SKM-1 treated with dmso at 0.1 percent for 144 hours (cell line): ENCODE data around the gene TGOLN2.
"Not testable (repeated sequence)": the region's sequence is repeated elsewhere in the genome, so short reads cannot be mapped to it uniquely, and the experiment has no call there.

ENCODE experiments used
- DNase-seq: peaks from one replicate; lab custom pipeline; 2025; ENCODE audit not compliant: unreplicated experiment; lab: John Stamatoyannopoulos, UW

The TGOLN2 gene

DNA sequence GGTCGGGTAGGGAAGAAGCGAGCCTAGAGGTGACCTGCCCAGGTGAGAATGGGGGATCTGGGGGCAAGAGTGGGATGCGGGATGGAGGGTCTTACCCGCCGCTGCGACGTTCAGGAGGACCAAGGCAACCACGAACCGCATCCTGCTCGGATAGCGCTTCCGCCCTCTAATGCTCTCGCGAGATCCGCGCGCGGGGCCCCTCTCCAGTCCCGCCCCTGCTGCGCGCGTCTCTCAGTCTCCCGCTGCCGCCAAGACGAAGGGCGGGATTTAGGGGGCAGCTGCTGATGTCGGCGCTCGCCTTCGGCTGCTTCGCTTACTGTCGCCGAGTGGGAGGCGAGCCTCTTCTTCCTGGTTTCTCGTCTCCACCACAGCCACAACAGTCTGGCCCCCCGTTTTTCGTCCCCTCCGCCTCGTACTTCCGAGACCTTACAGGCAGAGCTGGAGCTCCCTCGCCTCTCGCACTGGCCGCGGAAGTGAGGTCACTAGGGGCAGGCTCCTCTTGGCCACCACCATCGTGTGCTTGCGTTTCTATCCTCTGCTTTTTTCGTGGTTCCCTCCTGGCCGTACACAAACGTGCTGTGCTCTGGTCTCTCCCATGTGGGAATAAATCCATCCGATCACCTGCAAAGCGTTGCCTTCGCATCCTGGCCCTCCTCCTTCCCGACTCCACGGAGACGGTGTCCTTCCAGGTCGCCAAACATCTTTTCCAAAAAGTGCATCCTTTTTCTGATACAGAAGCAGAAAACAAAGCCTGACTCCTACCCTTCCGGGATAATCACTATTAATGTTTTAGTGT, at the start of gene TGOLN2:
TSS of gene TGOLN2 (minus strand) at position 168 of the 796 bp plus-strand sequence. CDS start at position 141, 27 bp downstream.
- peak; percentile 98 for DNase-seq

DNA sequence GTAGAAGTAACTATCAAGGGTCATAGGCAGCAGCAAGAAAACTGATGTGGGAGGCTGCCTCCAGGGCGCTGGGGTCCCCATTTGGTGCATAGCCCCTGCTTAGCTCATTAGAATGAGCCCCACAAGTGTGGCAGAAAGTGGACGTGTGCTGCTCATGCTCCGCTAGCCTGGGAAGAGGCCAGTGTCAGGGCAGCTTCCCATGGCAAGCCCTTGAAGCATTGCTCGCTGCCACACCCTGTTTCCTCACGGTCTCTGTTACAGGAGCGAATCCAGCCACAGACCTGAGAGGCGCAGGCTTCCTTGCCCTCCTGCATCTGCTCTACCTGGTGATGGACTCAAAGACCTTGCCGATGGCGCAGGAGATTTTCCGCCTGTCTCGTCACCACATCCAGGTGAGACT, 49.3 kb upstream of the TGOLN2 start:
- DNase-seq: no peak

DNA sequence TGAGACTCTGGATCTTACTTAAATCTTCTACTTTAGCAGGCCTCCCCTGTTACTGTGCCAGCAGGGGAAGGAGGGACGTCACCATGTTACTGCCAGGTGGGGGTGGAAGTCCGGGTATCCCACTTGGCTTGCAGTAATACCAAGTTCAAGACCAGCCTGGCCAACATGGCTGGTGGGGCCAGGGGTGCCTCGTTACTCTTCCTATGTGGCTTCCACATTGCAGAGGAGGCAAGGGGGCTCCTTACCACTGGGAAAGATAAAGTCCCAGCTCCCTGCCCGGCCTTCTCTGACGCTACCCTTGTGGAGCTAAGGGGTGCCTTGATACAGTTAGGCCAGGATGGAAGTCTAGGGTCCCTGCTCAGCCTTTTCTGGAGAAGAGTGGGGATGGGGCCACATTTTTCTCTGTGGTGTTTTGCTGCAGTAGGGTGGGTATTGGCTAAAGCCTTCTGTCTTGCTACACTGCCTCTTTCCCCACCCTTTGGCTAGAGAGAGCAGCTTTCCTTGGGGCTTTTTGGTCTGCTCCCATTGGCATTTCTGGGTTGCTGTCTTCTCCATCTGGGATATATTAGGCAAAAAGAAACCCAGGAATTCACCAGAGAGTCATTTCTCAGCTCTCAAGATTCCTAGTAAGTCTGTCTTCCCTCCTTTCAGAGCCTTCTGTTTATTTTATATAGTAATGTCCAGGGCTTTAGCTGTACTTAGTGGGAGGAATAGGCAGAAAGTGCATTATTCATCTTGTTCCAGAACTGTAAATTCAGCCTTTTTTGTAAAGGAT, 48.7 kb upstream of the TGOLN2 start:
- no peak for DNase-seq

DNA sequence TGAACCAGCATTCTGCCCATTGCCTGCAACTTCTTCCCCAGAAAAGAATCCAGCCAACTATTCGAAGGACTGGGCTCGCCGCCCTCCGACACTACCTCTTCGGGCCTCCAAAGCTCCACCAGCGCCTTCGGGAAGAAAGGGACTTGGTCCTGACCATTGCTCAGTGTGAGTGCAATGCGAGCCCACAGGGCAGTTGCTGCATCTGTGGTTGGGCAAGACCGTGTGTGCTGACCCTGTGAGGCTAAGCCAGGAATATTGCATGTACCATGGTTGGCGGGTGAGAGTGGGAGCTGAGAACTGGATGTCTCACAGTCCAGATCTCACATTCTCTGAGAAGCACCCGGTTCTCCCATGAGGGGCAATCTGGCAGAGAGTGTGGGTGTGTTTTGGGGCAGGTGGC, 43.3 kb upstream of the TGOLN2 start:
- DNase-seq: no peak

DNA sequence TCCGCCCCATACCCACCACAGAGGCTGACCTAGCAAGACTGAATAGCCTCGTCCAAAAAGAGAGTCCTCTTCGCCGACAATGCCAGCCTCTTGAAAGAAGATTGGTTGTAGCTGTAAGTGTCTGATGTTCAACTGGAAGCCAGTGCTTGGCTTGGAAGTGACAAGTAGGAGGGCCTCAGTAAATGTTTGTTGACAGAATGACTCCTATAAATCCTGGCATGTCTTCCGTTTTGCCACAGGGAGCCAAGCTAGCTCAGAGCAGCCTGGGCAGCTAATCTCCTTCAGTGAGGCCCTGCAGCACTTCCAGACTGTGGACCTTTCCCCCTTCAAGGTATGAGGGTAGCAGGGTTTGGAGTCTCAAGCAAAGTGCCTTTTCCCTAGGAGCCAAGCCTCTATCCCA, 41.7 kb upstream of the TGOLN2 start:
- no peak for DNase-seq

DNA sequence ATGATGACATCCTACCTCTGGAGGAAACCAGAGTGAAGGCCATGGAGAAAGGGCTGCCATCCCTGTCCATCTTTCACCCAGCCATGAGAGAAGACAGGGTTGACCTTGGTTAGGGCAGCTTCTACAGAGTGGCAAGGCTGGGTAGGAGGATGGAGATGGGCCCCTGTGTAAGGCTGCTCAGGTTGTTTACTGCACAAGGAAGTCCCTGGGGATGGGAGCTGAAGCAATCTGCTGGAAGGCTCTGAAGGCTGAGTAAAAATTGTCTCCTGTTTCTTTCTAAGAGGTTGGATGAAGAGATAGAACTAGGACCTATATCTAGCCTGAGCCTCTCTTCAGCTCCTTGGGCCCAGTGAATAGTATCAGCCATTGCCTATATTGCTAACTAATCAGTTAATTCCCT, 41.1 kb upstream of the TGOLN2 start:
- no peak for DNase-seq

DNA sequence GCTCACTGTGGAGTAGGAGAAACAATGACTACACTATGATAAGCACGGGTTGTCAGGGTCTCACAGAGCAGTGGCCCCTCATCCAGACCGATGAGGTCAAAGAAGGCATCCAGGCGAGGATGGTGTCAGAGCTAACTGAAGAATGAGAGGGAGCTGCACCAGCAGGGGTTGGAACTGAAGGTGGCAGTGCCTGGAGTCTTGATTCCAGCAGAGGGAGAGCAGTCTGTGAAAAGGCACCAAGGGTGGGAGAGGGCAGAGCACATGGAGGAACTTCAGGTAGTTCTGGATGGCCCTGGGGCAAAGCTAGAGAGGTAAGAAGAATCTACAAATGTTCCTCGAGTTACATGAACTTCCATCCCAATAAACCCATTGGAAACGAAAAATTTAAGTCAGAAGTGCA, 39.4 kb upstream of the TGOLN2 start:
- DNase-seq: no peak

DNA sequence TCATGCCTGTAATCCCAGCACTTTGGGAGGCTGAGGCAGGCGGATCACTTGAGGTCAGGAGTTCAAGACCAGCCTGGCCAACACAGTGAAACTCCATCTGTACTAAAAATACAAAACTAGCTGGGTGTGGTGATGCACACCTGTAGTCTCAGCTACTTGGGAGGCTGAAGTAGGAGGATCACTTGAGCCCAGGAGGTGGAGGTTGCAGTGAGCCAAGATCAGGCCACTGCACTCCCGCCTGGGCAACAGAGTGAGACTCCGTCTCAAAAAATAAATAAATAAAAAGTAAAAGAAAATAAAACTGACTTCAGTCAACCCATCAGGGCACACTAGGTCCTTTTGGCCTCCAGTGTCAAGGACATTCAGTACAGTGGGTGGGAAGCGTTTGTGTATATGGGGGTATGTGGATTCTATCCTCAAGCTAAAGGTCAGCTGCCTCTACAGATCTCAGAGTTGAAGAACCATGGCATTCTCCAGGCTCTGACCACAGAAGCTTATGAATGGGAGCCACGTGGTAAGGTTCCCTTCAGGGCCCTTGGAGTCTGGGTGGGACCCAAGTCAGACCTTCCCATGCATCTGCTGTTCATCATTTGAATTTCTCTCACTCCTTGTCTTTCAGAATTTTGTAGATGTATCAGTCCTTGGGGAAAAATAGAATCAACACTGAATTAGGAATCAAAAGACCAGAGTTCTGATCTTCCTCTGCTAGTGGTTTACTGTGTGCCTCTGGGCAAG, 35.0 kb upstream of the TGOLN2 start:
- DNase-seq: not testable (repeated sequence)

DNA sequence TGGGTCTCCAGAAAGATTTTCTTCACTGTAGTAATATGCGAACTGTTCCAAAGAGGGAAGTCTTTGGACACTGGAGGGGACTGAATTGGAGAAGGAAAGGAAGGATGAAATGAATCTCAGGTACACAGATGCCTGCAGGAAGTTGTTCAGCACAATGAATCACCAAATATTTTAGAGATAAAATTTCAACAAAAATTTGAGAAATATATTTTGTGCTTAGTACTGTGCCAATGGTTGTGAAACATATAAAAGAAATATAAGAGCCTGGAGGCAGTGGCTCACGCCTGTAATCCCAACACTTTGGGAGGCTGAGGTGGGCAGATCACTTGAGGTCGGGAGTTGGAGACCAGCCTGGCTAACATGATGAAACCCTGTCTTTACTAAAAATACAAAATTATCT, 29.9 kb upstream of the TGOLN2 start:
- no peak for DNase-seq

DNA sequence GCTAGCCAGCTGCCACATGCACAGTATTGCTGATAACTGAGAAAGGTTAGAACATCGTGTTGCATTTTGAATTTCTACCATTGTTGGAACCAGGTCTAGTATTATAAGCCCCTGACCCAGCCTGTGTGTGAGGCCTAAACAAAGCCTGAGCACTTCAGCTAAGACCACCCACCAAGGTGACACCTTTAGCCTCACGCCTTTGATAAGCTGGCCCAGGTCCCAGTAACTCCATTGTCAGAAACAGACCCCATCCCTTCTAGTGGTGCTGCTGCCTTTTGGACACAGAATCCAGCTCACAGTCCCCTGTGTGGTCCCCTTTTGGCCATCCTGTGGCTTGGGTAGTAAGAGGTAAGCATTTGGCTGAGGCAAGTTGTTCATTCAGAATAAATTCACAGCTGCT, 28.4 kb upstream of the TGOLN2 start:
- no peak for DNase-seq

DNA sequence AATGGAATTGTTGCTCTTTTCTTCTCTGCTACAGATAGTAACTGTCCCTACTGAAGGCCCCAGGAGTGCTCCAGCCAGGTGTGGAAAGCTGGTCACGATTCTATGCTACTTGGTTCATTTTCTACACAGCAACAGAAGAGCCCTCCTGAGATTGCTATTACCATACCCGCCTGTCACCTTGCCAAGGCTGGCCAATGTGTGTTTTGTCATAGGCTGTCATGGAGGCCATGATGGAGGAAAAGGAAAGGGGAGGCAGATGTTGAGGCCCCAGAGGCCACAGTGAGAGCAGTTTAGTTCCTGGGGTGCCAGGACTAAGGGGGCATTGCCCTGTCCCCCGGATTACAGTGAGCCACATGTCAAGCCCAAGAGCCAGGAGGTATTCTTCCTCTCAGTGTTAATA, 27.7 kb upstream of the TGOLN2 start:
- DNase-seq: no peak

DNA sequence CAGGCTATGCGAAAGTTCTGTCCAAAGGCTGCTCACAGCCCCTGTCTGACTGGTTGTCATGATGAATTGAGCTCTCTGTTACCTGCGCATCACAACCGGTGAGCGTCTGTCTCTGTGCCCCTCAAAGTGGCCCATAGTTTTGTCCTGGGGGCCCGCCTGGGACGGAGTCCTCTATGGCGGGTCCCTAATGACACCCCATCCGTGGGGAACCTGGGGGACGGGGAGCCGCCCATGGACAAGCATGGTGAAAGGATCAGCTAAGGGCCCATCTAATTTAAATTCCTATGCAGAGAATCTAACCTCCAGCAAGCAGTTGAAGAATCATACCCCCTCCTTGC, 27.3 kb upstream of the TGOLN2 start:
- DNase-seq: no peak

DNA sequence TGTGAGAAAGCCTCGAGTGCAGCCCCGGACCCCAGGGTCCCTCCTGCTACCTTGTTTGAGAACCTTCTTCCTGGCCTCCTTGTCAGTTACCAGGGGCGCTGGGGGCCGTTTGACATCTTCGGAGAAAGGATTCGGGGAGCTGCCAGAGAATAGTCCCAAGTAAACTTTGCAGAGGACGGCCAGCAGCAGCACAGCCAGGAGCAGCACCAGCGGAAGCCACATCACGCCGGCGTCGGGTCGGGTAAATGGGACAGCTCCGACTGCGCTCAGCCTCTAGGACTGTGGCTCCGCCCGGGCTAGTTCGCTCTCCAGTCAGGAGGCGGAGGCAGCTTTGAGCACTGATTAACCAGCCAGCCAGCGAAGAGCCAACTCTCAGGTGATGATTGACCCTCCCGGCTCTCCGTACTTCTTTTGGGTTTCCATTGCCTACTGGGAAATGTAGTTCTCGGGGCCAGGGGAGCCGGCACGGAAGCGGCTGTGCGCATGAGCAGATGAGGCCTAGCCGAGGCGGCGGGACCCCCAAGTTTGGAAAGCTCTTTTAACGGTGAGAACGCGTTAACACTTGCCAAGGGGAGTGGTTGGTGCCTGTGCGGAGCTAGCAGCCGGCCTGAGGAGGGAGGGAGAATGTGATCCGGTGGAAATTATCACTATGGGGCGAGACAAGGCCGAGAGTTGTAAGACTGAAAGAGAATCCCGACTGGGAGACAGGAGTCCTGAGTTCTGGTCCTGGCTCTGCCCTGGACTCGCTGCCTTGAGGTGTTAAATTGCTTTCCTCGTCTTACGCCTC, 26.7 kb upstream of the TGOLN2 start, which contains the start of the genes ELMOD3 and RETSAT:
TSS of gene ELMOD3 (plus strand) at position 484 of the 787 bp plus-strand sequence. CDS start 2,430 bp downstream, outside the sequence.
TSS of gene RETSAT (minus strand) at position 243 of the 787 bp plus-strand sequence. CDS start at position 222, 21 bp downstream.
- DNase-seq: peak; percentile 100

DNA sequence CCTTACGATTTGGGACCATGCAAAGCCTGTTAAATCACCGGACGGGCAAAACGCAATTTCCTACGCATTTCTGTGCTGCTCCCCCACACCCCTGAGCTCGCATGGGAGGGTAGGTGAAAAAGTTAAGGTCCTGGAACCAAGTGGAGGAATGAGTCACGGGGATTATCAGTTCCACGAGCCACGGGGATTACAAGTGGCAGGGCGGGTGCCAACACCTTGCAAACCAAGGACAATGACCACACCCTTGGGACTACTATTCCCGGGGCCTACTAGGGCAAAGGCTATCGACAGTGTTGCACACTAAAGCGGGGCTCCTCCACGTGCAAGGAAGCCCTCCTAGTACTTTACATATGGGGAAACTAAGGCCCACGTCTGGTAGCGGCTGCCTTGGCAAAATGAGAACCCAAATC, 26.1 kb upstream of the TGOLN2 start:
- DNase-seq: no peak

DNA sequence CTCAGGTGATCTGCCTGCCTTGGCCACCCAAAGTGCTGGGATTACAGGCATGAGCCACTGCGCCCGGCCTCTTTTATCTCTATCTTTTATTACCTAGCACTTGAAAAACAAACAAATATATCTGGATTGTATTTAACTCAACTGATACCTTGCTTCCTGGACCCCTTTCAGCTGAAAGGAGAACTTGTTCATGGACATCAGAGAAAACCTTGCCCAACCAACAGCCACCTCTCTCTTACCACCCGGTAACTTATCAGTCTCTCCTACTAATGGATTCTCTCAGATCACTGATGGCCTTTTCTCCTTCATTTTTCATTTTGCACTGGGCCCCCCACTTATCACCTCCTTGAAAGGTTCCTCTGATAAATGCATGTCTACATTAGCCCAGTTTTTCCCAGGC, 19.8 kb upstream of the TGOLN2 start:
- DNase-seq: no peak

DNA sequence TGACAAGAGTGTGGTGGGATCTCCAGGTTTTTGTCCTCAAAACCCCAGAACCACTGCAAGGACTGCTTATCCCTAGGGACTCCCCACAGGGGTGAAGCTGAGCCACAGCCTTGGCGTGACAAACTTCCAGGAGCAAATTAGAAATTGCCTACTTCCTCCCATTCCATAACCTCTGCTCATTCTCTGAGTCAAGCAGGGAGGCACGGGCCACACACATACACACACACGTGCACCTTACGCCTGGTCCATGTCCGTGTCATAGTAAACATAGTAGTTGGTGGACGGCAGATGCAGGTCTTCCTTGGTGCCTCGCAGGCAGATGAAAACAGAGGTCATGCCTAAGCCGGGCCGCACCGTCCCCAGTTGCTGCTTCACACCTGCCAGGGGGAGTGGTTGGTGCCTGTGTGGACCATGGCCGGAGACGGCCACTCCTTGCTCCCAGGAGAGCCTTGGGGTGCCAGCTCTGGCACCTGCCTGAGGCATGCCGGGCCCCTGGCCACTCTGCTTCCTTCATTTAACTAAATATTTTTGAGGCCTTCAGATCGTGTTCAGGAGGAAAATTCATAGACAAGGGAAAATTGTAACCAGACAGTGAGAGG, 16.7 kb upstream of the TGOLN2 start:
- DNase-seq: no peak

DNA sequence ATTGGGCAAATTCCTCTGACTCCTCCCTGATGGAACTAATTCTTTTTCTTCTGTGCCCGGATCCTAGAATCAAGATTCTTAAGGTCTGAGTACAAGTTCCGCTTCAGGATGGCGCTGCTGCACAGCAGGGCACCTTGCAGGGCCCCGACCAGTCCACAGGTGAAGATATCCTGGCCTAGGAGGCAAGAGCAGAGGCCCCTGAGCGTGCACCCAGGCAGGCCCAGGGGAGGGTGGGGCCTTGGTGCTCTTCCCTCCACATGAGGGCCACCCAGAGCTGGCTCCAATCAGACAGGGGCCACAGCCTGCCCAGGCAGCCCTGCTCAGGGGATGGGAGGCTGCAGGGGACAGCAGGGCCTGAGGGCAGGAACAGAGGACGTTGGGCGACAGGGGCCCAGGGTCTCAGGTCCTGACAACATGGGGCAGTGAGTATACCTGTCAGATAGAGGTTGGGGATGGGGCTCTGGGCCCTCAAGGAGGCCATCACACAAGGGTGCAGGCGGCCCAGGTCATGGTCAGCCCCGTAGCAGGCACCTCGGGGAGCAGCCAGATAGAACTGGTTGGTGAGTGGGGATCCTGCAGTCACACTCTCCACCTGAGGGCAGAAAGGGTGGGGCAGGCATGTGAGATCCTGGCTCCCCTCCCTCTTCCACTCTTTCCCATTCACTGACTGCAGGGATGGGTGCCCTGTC, 15.6 kb upstream of the TGOLN2 start:
- DNase-seq: not testable (repeated sequence)

DNA sequence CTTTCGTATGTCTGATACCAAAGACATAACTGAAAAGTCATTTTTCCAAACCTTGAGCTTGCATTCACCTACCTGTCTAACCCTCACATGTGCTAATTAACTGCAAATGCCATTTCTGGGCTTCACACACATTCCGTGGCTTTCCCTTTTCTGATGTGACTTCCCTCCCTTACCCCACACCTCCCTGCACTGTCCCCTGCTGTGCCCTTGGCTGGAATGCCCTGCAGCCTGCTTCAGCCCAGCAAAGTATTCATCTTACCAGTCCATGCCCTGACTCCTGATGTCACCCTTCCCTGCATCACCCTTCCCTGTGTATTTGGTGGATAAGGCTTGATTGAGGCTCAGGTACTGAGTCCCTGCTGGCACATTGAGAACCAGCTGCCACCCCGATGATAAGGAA, 14.4 kb upstream of the TGOLN2 start:
- no peak for DNase-seq

DNA sequence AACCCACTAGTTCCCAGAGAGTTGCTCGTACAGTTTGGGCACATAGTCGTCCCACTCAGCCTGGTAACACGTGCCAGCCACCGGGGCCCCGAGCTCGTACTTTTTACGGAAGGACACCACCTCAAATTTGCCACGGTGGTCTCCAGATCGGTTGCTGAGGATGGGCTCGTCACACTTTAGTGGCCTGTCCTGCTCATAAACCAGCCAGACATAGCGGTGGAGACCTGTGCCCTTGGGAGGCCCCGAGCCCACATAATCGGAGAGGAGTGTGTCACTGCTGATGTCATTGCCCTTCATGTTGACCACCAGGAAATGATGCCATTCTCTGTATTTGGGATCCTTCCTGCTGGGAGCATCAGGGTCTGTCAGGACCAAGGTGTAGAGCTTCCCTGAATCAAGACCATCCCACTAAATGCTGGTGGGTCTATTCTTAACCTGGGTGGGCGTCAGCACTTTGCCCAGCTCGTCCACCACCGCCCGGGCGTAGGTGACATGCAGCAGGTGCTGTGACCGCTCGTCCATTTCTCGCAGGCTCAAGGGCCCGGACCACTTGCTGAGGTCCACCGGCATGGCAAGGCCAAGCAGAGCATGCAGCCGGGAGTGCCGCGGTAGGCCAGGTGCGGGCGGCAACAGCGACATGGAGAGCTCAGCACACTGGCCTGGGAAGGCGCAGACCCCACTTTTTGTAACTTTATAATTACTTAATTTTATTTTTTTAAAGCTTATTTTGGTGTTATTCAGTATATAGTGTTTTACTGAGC, 13.7 kb upstream of the TGOLN2 start:
- no peak for DNase-seq
